Astrocyte of the hippocampus (primary cell): Measurements from ENCODE around the gene HRG.

Experiments used
- DNase-seq: peaks from one replicate; pipeline ENCODE4 v3.0.0; 2011; ENCODE audit warnings: low read depth, low spot score

Gene HRG

DNA sequence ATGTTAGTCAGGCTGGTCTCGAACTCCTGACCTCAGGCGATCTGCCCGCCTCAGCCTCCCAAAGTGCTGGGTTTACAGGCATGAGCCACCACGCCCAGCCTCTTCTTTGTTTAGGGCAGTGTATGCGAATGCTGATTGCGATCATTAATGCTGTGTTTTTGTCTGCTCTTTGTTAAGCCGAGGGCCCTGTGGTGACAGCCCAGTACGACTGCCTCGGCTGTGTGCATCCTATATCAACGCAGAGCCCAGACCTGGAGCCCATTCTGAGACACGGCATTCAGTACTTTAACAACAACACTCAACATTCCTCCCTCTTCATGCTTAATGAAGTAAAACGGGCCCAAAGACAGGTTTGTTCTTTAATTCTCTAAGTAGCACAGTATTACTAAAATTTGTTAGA, 59.1 kb downstream of the HRG start:
- no peak for DNase-seq
